Pons (tissue), 1 donor: Measurements from ENCODE around the gene C1orf198.
A peak's percentile ranks its signal among the peaks of the same experiment; 100 is the strongest.

Source experiments
- DNase-seq: peaks from one replicate; pipeline ENCODE4 v3.0.0-alpha.2; 2016; ENCODE audit warnings: low spot score

The C1orf198 gene

DNA sequence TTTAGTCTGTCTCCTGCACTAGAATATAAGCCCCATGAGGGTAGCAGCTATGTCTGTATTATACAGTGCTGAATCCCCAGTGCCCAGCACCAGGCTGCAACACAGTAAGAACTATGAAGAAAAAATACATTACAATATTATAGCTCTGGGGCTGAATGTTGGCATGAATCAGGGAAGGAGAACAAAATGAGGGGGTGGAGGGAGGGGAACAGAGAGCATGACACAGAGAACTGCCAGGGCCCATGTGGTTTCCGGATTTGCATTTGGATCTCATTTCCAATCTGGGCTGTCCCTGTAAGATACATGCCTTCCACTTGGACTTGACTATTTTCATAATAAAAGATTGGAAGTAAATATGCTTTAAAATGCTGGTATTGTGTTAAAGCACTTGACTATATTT lies 35.8 kb downstream of the C1orf198 start:
- no peak for DNase-seq

DNA sequence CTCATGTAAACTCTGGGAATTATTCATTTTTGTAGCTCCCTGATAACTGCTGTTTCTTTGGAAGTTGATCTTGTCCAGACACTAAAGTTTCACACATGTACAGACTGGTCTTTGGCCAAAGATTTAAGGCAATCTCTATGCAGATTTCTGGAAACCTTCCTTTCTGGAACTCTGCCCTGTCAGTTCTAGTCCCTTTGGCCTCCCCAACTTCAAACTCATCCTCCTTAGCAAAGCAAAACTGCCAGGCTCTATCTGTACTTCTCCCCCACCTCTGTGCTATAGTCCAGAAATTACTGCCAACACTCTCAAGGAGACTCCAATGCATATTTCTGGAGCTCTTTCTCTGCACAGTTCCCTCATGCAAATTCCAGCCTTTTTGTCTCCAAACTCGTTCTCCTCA lies 36.5 kb downstream of the C1orf198 start:
- DNase-seq = no peak

GRCh38 chr1:230828421-230828820 lies 39.9 kb downstream of the C1orf198 start:
- no peak for DNase-seq

DNA sequence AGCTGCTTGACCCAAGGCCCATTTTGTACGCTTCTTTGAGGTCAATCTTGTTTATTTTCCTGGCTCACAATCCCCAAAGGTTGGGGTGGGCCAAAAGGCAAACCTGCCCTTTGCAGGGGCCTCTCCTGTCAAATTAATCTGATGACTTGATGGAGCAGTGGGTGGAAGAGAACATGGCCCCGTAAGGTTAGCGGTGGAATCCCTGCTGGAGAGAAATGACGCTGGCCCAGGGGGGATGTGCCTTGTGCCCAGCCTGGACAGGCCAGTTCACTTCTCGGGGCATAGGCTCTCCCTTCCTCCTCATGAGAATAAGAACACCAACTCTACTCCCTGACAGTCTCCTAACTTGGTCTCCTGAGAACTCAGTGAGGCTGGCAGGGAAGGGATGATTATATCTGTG lies 40.5 kb downstream of the C1orf198 start:
- no peak for DNase-seq

DNA sequence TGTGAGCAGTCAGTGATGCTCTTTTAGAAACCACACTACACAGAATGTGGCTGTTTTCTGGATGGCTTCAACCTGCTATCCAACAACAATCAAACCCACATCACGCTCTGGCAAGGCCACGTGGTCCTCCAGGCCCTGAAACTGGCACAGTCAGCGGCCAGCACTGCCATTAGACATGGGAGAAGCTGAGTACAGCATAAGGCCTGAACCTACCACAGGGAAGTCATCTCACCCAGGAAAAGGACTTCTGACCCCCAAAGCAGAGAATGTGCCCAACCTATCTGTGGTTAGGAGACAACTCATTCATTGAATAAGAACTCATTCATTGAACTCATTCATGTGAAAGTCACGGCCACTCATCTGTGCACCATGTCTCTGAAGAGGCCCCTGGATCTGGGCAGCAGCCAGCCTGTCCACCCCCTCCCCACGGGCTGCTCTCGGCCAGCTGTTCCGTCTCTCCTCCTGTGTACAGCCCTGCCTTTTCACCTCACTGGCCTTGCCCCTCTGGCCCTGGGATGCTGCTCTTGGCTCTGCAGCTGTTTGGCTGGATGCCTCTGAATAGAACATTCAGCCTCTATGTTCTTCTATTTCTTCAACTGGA lies 41.1 kb downstream of the C1orf198 start:
- peak; percentile 89 for DNase-seq

GRCh38 chr1:230826166-230826875 lies 42.0 kb downstream of the C1orf198 start:
- DNase-seq = no peak

DNA sequence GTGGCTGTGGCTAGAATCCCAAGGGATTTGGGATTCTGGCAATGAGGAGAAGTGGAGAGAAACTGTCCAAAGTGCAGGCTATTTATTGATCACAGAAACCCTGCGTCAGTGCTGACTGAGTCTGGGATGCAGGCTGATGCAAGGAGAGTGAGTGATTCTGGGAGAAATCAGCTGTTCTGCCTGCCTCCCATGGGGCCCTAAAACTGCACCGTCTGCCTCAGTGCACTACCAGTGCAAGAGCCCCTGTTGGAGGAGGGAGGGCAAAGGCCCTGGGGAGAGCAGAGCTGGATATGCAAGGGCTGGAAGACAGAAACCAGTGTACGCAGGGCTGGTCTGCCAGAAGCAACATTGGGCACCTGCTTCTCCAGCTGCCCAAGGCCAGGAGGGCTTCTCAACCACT lies 42.6 kb downstream of the C1orf198 start:
- no peak for DNase-seq

GRCh38 chr1:230824919-230825721 lies 43.2 kb downstream of the C1orf198 start:
- DNase-seq = peak; percentile 74

- DNase-seq = no peak
Observed at GRCh38 chr1:230824551-230824918, 43.8 kb downstream of the C1orf198 start.

- DNase-seq = no peak
Observed at GRCh38 chr1:230823931-230824381, 44.4 kb downstream of the C1orf198 start.

DNA sequence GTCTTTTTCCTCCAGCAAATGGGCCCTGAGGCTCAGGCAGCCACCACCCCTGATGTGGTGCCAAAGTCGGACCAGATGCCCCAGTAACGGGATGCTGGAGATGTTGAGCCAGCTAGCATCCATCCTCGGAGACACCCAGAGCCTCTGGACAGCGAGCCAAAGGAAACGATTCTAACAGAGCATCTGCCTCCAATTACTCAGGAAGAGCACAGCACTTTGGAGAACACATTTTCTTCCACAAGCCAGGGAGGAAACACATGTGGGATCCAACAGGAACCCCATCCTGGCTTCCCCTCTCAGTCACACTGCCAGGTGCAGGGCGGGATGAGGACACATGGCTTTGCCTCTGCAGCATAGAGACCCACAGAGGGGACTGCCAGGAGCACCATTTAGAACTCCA lies 44.9 kb downstream of the C1orf198 start:
- no peak for DNase-seq

DNA sequence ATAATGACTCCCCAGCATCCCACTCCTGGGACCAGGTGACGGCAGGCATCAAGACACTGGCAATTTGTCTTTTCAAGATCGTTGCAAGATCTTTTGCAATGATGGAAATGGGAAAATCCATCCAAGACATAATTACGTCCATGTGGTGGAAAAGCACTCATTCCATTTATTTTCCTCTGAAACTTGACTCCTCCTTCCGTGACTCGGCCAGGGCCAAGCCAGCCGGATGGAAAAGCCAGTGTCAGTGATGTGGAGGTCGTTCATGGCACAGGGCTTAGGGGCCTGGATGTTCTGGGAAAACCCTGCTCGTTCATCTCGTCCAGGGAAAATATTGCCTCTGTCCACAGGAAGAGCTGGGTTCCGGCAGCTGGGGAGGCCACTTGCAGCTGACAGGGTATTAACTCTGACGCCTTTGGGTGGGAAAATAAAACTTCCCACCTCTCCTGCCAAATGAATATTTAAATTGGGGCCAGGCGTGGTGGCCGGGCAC lies 46.2 kb downstream of the C1orf198 start:
- DNase-seq = no peak

- DNase-seq = no peak
Observed at GRCh38 chr1:230821346-230821745, 47.0 kb downstream of the C1orf198 start.

DNA sequence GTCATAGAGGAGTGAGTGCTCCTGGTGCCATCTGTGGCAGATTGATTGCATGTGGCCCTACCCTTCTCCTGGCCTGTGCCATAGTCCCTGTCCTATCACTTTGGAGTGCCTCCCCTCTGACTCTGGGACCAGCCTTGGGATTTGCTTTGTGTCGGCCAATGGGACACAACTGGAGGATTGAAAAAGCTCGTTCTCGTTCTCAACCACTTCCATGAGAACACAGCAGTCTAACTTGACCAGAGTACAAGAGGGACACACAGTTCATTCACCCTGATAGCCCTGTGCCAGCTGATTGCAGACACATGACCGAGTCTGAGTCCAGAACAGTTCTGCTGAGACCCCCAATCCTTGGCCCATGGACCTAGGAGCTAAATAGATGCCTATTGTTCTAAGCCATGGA lies 47.8 kb downstream of the C1orf198 start:
- DNase-seq = peak; percentile 97

GRCh38 chr1:230819976-230820375 lies 48.3 kb downstream of the C1orf198 start:
- no peak for DNase-seq

DNA sequence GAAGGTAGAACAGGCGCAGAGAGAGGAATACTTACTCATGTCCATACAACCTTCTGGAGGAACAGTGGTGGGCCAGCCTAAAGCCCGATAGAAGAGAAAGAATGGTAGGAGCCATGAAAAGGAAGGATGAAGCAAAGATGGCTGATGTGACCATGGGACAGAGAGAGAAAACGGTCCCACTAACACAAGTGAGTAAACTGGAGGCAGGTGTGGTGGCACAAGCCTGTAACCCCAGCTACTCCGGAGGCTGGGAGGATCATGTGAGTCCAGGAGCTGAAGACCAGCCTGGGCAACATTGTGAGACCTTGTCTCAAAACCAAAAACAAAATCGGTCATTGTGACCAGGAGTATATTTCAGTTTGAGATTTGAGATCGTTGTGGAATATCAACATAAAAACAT lies 49.4 kb downstream of the C1orf198 start:
- no peak for DNase-seq

GRCh38 chr1:230818367-230818766 lies 50.0 kb downstream of the C1orf198 start:
- no peak for DNase-seq

DNA sequence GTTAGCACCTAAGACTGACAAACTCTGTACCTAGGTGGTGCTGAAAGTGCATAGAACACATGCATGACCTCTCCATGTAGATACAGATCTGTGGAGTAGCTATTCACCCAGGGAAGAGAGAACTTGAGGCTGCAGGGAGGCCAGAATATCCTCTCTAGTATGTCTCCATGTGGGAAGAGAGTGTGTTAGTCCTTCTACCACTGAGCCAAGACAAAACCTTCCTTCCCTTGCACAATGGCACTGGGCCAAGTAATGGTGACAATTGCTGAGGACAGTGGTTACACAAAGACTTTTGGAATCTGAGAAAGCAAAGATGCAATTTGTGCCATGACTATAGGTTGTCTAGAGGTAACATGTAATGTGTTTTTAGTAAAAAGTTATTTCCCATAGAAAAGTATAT lies 52.3 kb downstream of the C1orf198 start:
- no peak for DNase-seq

DNA sequence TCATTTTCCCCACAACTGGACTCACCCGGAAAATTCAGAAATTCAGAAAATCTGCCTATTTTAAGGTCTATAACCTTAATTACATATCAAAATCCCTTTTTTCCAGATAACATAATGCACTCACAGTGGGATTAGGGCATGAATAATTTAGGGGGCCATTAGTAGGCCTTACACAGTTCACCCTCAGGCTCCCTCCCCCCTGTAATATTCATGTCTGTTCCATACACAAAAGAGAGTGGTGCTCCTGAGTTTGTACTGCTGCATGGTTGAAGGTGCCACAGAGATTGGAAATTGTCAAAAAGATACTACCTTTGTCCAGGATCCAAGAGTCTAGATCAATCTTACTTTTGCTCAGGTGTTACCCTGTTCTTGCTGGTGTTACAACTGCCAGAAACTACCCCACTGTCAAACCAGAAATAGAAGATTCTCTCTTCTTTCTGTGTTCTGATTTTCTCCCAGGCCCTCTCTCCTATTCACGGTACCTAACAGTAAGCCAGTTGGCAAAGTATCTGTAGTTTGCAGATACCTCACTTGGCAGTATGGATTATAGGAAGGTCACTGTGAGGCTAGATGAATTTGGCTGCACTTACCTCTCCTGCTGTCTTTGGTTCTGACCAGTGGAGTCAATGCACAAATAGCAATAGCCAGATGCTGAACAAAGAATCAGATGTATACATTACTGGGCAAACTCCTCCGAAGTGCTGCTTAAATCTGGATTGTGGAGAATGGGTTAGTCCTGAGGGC lies 53.2 kb downstream of the C1orf198 start:
- no peak for DNase-seq

GRCh38 chr1:230812568-230812967 lies 55.8 kb downstream of the C1orf198 start:
- DNase-seq = no peak

GRCh38 chr1:230809256-230809990 lies 58.9 kb downstream of the C1orf198 start:
- DNase-seq = peak; percentile 69
